HG02981 (cell line): ENCODE results near the gene CRELD2.

ENCODE experiments used
- ATAC-seq: cut with Tn5 transposase; IDR thresholded peaks from one replicate; pipeline ENCODE4 v1.9.1; 2021; ENCODE audit warnings: mild to moderate bottlenecking, moderate library complexity; ENCODE audit not compliant: unreplicated experiment

Gene CRELD2

GRCh38 chr22:49887064-49887451 is 31.4 kb upstream of the CRELD2 start:
- no peak for ATAC-seq

DNA sequence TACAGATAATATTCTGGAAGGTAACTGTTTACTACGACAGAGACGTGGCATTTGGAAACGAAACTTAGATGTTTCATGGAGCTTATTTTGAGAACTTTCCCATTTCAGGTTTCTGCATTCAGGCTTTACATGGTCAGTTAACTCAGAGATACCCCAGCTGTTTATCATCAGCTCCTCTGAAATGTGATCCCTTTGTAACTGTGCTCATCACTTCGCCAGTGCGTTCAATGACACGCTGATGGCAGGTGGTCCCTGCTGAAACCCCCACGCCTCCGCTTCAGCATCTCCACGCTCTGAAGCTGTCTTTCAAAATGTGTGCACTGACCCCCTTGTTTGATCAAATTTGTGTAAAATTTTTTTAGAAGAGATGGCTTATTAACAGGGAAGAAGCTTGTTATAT is 30.7 kb upstream of the CRELD2 start:
- no peak for ATAC-seq

- no peak for ATAC-seq
Measured at GRCh38 chr22:49889071-49889470, 29.4 kb upstream of the CRELD2 start.

DNA sequence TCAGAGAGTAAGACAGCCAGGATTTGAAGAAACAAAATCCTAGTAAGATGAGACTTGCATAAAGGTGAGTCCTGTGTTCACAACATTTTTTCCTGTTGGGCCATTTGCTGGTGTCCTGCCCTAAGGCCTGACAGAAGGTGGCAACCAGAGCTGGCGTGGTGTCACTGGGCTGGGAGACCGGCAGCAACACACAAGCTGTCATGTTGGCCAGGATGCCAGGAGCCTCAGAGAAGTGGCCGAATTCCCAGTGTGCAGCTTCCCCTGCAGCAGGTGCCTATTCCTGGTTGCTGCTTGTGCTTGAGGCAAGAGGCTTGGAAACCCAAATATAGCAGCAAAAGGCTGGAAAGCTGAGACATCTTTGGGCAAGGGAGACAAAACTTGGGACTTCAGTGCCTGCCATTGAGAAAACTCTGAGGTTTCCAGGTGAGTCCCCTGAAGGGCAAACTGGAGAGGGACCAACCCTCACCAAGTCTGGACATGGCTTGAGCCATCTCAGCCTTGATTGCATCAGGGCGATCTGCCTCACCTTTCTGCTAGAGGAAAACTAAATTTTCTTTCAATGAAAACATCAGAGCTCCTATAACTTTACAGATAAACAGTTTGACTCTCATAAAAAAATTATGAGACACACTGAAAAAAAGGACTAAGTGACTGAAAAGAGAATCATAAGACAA is 26.1 kb upstream of the CRELD2 start:
- ATAC-seq, result no peak

DNA sequence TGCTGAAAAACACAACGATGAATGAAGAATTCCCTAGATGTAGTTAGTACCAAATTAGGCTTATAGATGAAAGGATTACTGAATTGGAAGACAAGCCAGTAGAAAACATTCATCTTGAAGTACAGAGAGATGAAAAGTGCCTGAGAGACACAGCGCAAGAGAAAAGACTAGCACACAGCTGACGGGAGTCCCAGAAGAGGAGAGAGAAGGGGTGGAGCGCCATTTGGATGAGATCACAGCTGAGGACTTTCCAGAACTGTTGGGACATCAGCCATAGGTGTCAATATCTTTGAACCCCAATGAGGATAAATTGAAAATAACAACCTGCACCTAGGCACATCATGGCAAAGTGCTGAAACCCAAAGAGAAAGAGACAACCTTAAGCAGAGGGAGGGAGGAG is 25.4 kb upstream of the CRELD2 start:
- ATAC-seq, result no peak

GRCh38 chr22:49894322-49895054 is 23.9 kb upstream of the CRELD2 start:
- ATAC-seq, result no peak

- ATAC-seq, result no peak
Measured at GRCh38 chr22:49896201-49896600, 22.2 kb upstream of the CRELD2 start.

DNA sequence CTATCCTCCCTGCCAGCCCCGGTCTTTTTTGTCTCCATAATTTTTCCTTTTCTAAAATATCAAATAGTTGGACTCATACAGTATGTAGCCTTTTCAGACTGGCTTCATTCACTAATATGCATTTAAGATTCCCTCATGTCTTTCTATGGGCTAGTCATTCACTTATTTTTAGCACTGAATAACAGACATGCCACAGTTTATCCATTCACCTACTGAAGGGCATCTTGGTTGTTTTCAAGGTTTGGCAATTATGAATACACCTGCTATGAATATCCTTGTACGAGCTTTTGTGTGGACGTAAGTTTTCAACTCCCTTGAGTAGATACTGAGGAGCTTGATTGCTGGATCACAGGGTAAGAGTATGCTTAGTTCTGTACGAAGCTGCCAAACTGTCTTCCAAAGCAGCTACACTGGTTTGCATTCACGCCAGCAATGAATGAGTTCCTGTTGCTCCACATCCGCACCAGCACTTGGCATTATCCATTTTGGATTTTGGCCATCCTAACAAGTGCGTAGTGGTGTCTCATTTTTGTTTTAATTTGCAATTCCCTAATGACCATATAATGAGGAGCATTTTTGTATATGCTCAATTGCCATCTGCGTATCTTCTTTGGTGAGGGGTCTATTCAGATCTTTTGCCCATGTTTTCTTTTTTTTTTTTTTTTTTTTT is 21.3 kb upstream of the CRELD2 start:
- ATAC-seq, result no peak

- no peak for ATAC-seq
Measured at GRCh38 chr22:49899530-49899929, 18.9 kb upstream of the CRELD2 start.

DNA sequence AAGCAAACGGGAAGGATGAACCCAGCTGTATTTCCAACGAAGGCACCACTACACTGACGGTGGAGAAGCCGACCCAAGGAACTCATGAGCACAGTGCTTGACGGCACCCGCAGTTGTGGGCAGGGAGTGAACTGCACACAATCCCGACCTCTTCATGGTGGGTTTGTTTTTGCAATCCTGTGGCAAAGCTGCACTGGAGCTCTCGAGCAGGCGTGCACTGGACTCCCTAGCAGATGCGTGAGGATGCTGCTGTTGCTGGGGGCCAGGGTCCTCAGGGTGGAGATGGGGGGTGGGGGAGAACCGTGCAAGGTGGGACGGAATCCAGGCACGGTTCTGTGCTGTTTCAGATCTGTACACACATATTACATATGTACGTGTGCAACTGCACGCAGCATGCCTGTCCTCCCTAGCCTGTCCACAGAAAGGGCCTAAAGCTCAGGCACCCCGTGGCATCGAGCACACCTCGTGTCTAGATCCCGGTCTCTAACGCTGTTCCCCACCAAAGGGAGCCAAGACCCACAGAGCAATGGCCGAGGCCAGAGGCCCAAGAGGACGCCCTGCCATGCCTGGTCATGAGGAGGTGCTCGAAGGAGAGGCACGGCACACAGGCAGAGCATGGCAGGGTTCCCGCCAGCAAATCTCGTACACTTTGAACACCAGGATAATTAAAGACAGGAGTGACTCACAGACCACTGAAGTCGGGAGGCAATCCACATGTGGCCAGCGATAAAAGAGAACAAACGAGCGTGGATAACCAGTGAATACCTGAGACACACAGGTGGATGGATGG is 17.8 kb upstream of the CRELD2 start:
- no peak for ATAC-seq

GRCh38 chr22:49901457-49901856 is 17.0 kb upstream of the CRELD2 start:
- ATAC-seq, result no peak

- no peak for ATAC-seq
Measured at GRCh38 chr22:49903322-49904039, 15.0 kb upstream of the CRELD2 start.

GRCh38 chr22:49904040-49904369 is 14.4 kb upstream of the CRELD2 start:
- no peak for ATAC-seq

DNA sequence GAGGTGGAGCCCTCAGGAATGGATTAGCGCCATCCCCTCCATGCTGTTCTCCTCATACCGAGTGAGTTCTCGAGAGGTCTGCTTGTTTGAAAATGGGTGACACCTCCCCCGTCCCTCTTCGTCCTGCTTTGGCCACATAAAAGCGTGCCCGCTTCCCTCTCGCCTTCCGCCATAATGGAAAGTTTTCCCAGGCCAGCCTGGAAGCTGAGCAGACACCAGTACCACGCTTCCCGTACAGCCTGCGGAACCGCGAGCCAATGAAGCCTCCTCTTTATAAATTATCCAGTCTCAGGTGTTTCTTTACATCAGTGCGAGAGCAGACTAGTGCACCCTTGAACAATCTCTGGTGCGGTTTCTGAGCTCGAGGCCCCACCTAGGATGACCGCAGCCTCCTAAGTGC is 13.0 kb upstream of the CRELD2 start:
- no peak for ATAC-seq

- ATAC-seq, result no peak
Measured at GRCh38 chr22:49906071-49906798, 12.2 kb upstream of the CRELD2 start.

DNA sequence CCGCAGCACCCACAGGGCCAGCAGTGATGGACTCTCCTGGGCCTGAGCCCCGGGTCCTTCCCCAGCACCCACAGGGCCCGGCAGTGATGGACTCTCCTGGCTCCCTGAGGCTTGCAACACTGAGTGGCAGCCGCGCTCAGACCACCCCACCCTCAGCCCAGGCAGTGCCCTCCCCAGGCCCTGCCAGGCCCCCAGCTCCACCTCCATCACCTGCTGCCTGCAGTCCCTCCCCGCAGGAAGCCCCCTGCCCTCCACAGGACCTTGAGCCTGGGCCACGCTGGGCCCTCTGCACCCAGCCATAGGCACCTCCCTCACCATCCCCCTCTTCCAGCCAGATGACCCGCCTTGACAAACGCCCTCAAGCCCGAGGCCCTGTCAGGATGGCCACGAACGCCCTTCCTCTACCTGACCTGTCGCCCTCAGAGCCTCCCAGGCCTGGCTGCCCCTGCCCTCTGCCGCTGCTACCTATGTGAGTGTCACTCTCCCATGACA is 11.6 kb upstream of the CRELD2 start:
- no peak for ATAC-seq

DNA sequence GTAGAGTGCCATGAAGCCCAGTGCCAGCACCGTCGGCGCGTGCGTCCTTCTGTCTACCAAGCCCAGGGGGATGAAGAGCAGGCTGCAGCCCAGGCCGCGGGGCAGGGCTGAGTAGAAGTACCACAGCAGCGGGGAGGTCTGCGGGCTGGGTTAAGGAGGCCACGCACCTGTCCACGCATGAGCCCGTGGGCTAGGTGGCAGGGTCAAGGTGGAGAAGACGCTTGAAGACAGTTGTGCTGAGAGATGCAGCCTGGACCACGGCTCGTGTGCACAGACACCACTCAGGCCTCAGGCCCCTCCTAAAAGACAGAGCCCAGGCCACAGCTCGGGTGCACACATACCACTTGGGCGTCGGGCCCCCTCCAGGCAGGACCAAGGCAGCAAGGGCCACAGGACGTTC is 10.6 kb upstream of the CRELD2 start:
- ATAC-seq, result no peak

- no peak for ATAC-seq
Measured at GRCh38 chr22:49909476-49910205, 8.8 kb upstream of the CRELD2 start.
